ENCODE results near the gene PLPP4. TPM values are rescaled to one million over a fixed set of nuclear protein-coding genes. Genes with fewer than 3 reads are reported as not detected.

The PLPP4 gene
- total and polyA plus RNA-seq, 2 experiments from 2014 or later, result 30.0 to 34.4 TPM

DNA sequence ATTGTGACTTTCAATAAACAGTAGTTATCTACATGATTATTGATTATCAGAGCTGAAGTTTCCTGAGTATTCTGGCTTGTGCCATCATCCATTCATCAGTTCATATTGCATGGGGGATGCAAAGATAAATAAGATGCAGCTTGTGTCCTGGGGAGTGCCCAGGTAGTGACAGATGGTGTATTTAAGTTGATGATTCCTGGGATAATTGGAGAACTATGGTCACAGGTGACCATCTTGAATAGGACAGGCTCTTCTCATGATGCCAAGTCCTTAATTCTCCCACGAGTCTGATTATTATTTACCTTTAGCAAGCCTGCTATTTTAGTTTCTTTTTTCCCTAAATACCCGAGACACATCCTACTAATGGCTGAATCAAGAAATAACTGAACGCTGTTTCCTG, 64.9 kb downstream of the PLPP4 start:
- no peak overlapping the region for H2AFZ ChIP-seq
- in situ Hi-C loops (cut with MboI), result no loop called here
- H3K9ac ChIP-seq, result no peak overlapping the region
- no peaks in the 10 kb centered on the region for H3K9me3 ChIP-seq (ENCODE audit: low read depth)
- H3K9me2 ChIP-seq (ENCODE audit: insufficient read depth), result no peaks in the 10 kb centered on the region
- H3K4me2 ChIP-seq (ENCODE audit: unreplicated experiment), result no peak overlapping the region
- no peaks in the 10 kb centered on the region for H3K4me1 ChIP-seq (ENCODE audit: insufficient read depth)
- no peaks in the 10 kb centered on the region for H3K36me3 ChIP-seq (ENCODE audit: low read depth)
- no peaks in the 10 kb centered on the region for H3F3A ChIP-seq (ENCODE audit: insufficient read depth)
- WGBS, 2 experiments (ENCODE audit: low coverage in 1 of 2, low lambda C conversion rate in 2 of 2, missing lambda C conversion rate in 2 of 2), result 61 to 65% methylated on average over 3 of the region's 3 CpGs
- no peak overlapping the region for H3K4me3 ChIP-seq
- TF ChIP-seq EZH2phosphoT487 (IDR thresholded peaks at IDR 0.05; ENCODE audit: insufficient read depth, low read depth) (no peak), EZH2 (IDR thresholded peaks at IDR 0.05; ENCODE audit: insufficient read depth, poor library complexity, severe bottlenecking) (no peak)
- no peak overlapping the region for H3K27ac ChIP-seq
- no peaks in the 10 kb centered on the region; the same call in 1 of the 2 replicates for H3K79me2 ChIP-seq (ENCODE audit: insufficient read depth)
- H3K27me3 ChIP-seq (replicated peaks; ENCODE audit: insufficient read depth), result no peaks in the 10 kb centered on the region
- DNase-seq, result no peak
- H4K20me1 ChIP-seq (ENCODE audit: insufficient read depth), result no peaks in the 10 kb centered on the region

DNA sequence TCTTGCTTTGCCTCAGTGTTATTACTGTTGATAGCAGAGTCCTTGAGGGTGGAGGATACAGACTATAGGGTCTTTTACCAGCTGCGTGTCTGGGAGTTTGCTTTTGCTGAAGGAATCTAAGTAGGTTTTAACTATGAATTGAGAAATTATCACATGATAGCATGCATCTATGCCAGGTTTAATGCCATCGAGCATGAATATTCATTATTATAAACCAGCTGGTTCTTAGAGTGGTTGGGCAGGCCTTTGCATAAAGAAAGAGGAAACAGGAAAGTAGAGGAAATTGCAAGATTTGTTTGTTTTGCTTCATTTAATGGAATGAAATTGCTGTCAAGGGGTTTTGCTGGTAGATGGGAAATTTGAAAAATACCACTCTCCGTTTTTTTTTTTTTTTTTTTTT, 70.7 kb downstream of the PLPP4 start:
- Histone ChIP-seq H3K36me3 (ENCODE audit: low read depth) (no peaks in the 10 kb centered on the region), H3K9ac (no peak overlapping the region), H4K20me1 (ENCODE audit: insufficient read depth) (no peaks in the 10 kb centered on the region), H3K9me2 (ENCODE audit: insufficient read depth) (no peaks in the 10 kb centered on the region), H2AFZ (no peak overlapping the region), H3K4me2 (ENCODE audit: unreplicated experiment) (no peak overlapping the region), H3K27me3 (replicated peaks; ENCODE audit: insufficient read depth) (no peaks in the 10 kb centered on the region), H3K79me2 (ENCODE audit: insufficient read depth) (no peaks in the 10 kb centered on the region), H3K4me3 (no peak overlapping the region), H3F3A (ENCODE audit: insufficient read depth) (no peaks in the 10 kb centered on the region), H3K4me1 (ENCODE audit: insufficient read depth) (no peaks in the 10 kb centered on the region), H3K9me3 (ENCODE audit: low read depth) (no peaks in the 10 kb centered on the region), H3K27ac (no peak overlapping the region)
- 86 to 90% methylated on average over 3 of the region's 3 CpGs for WGBS, 2 experiments (ENCODE audit: low coverage in 1 of 2, low lambda C conversion rate in 2 of 2, missing lambda C conversion rate in 2 of 2)
- no peak for TF ChIP-seq EZH2phosphoT487 (IDR thresholded peaks at IDR 0.05; ENCODE audit: insufficient read depth, low read depth)
- TF ChIP-seq EZH2 (IDR thresholded peaks at IDR 0.05; ENCODE audit: insufficient read depth, poor library complexity, severe bottlenecking), result no peak
- in situ Hi-C loops (cut with MboI), result no loop called here
- DNase-seq, result no peak

DNA sequence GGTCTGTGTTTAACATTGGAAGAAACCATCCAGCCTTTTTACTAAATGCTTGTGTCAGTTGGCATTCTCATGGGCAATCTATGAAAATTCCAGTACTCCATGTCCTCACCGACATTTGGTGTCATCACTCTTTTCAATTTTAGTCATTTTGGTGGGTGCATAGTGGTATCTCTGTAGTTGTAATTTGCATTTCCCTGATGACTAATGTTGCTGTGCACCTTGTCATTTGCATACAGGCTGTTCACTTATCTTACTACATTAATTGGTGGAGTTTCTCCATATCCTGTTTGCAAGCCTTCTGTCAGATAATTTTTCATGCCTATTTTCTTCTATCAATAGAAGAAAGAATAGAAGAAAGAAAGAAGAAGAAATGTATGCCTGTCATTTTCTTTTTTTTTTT, 73.7 kb downstream of the PLPP4 start:
- no peak overlapping the region for H3K9ac ChIP-seq
- no peak overlapping the region for H3K4me3 ChIP-seq

DNA sequence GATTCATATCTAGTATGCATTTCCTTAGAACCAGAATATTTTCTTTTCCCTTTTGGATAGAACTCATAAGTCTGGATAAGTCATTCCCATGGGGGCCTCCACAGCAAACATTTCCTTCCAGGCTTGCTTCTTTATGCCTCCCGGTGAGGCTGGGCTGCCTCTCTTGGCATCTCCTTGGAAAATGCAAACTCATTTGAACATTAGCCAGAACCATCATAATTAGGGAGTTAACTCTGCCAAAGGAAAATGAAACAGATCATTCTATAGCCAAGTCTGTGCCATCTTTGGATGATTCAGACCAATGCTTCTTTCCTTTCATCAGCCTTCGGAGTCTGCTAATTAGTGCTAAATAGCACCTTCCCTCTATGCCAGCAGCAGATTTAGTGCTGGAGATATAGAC, 81.1 kb downstream of the PLPP4 start:
- Histone ChIP-seq H3K36me3 (ENCODE audit: low read depth) (no peaks in the 10 kb centered on the region), H3K4me2 (ENCODE audit: unreplicated experiment) (no peak overlapping the region), H3K79me2 (ENCODE audit: insufficient read depth) (0 out of 2 replicates have a peak, but pooled peaks cover 5% of the 10 kb centered on the region), H3K9me3 (ENCODE audit: low read depth) (no peaks in the 10 kb centered on the region), H2AFZ (no peak overlapping the region), H3K9me2 (ENCODE audit: insufficient read depth) (no peaks in the 10 kb centered on the region), H3K4me1 (ENCODE audit: insufficient read depth) (no peaks in the 10 kb centered on the region), H3F3A (ENCODE audit: insufficient read depth) (no peaks in the 10 kb centered on the region), H3K27me3 (replicated peaks; ENCODE audit: insufficient read depth) (no peaks in the 10 kb centered on the region), H3K4me3 (no peak overlapping the region), H3K9ac (no peak overlapping the region), H3K27ac (no peak overlapping the region), H4K20me1 (ENCODE audit: insufficient read depth) (no peaks in the 10 kb centered on the region)
- no peak for DNase-seq
- in situ Hi-C loops (cut with MboI), result no loop called here
- TF ChIP-seq EZH2phosphoT487 (IDR thresholded peaks at IDR 0.05; ENCODE audit: insufficient read depth, low read depth) (no peak), EZH2 (IDR thresholded peaks at IDR 0.05; ENCODE audit: insufficient read depth, poor library complexity, severe bottlenecking) (no peak)
- 85 to 91% methylated on average over 2 of the region's 2 CpGs for WGBS, 2 experiments (ENCODE audit: low coverage in 1 of 2, low lambda C conversion rate in 2 of 2, missing lambda C conversion rate in 2 of 2)

More for the DNA sequence above, 73.7 kb downstream of the PLPP4 start:
- Histone ChIP-seq H3K79me2 (ENCODE audit: insufficient read depth) (0 out of 2 replicates have a peak, but pooled peaks cover 5% of the 10 kb centered on the region), H3K4me2 (ENCODE audit: unreplicated experiment) (no peak overlapping the region), H3K36me3 (ENCODE audit: low read depth) (no peaks in the 10 kb centered on the region), H2AFZ (no peak overlapping the region), H3K4me1 (ENCODE audit: insufficient read depth) (no peaks in the 10 kb centered on the region), H3K27me3 (replicated peaks; ENCODE audit: insufficient read depth) (no peaks in the 10 kb centered on the region), H3K27ac (no peak overlapping the region), H3F3A (ENCODE audit: insufficient read depth) (no peaks in the 10 kb centered on the region), H3K9me2 (ENCODE audit: insufficient read depth) (no peaks in the 10 kb centered on the region), H3K9me3 (ENCODE audit: low read depth) (no peaks in the 10 kb centered on the region), H4K20me1 (ENCODE audit: insufficient read depth) (no peaks in the 10 kb centered on the region)
- in situ Hi-C loops (cut with MboI), result no loop called here
- no peak for DNase-seq
- WGBS, 2 experiments (ENCODE audit: low coverage in 1 of 2, low lambda C conversion rate in 2 of 2, missing lambda C conversion rate in 2 of 2), result 90 to 100% methylated on average over 1 of the region's 1 CpG
- no peak for TF ChIP-seq EZH2phosphoT487 (IDR thresholded peaks at IDR 0.05; ENCODE audit: insufficient read depth, low read depth)
- no peak for TF ChIP-seq EZH2 (IDR thresholded peaks at IDR 0.05; ENCODE audit: insufficient read depth, poor library complexity, severe bottlenecking)

DNA sequence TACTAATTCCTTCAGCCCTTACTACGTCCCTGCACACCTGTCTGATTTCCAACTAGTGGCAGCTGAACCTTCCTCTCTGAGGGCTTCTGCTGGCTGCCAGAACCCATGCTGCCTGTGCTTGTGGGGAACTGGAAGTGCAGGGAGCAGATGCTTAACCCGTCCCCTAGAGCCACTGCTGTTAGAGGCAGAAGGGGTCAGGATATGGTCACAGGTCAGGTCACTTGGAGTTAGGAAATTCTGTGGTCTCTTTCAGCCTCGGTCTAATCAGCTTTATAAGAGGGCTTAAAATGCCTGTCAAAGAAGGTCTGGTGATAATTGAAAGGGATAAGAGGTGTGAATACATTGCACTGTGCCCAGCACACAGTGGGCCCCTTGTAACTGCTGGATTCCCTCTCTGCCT, 82.0 kb downstream of the PLPP4 start:
- Histone ChIP-seq H3K9me2 (ENCODE audit: insufficient read depth) (no peaks in the 10 kb centered on the region), H3K4me1 (ENCODE audit: insufficient read depth) (no peaks in the 10 kb centered on the region), H3K9ac (no peak overlapping the region), H4K20me1 (ENCODE audit: insufficient read depth) (no peaks in the 10 kb centered on the region), H3K4me2 (ENCODE audit: unreplicated experiment) (no peak overlapping the region), H3K27me3 (replicated peaks; ENCODE audit: insufficient read depth) (no peaks in the 10 kb centered on the region), H3K9me3 (ENCODE audit: low read depth) (no peaks in the 10 kb centered on the region), H3K4me3 (no peak overlapping the region), H3K36me3 (ENCODE audit: low read depth) (no peaks in the 10 kb centered on the region), H2AFZ (no peak overlapping the region), H3K27ac (no peak overlapping the region), H3F3A (ENCODE audit: insufficient read depth) (no peaks in the 10 kb centered on the region), H3K79me2 (ENCODE audit: insufficient read depth) (0 out of 2 replicates have a peak, but pooled peaks cover 4% of the 10 kb centered on the region)
- 67% methylated on average over 3 of the region's 3 CpGs for WGBS, 2 experiments (ENCODE audit: low coverage in 1 of 2, low lambda C conversion rate in 2 of 2, missing lambda C conversion rate in 2 of 2)
- in situ Hi-C loops (cut with MboI), result no loop called here
- DNase-seq, result no peak
- TF ChIP-seq EZH2 (IDR thresholded peaks at IDR 0.05; ENCODE audit: insufficient read depth, poor library complexity, severe bottlenecking) (no peak), EZH2phosphoT487 (IDR thresholded peaks at IDR 0.05; ENCODE audit: insufficient read depth, low read depth) (no peak)

All from GM23248 (cell line).